Prostate gland (tissue), 2 donors: ENCODE results near the gene BTBD2.

Experiments
- CTCF ChIP-seq, 4 experiments: fragments of 200-600 bp in 2 of 4; fragments of 450-650 bp in 2 of 4; sonication (generic) in 2 of 4; IDR thresholded peaks; 1 replicate in 3 of 4; 2 replicates in 1 of 4; pipeline ENCODE4 v1.5.1; 2016 to 2019; ENCODE audit warnings: antibody characterized with exemption in 4 of 4, mild to moderate bottlenecking in 2 of 4, moderate library complexity in 2 of 4
- POLR2AphosphoS5 ChIP-seq: sonication (generic); formaldehyde crosslinking; IDR thresholded peaks from one replicate; pipeline ENCODE4 v1.6.1; 2017; ENCODE audit warnings: antibody characterized with exemption

GRCh38 chr19:1997353-1998233, 17.9 kb downstream of the BTBD2 start:
- TF ChIP-seq POLR2AphosphoS5 (no peak), CTCF (IDR thresholded peaks at IDR 0.05) (no peak)
